Kidney (tissue), 14 donors: ENCODE measurements around the gene LIPH. TPM values are rescaled to one million over a fixed set of nuclear protein-coding genes. Genes with fewer than 3 reads are reported as not detected.

Experiments
- DNase-seq, 5 donors: peaks; one replicate each; pipeline ENCODE4 v3.0.0-alpha.2; 2013 to 2020
- FAIRE-seq: peaks from 2 replicates; lab custom pipeline; 2012; peaks lifted over from hg19 to GRCh38; lab: Jason Lieb, UNC
- H3K27ac ChIP-seq, 2 donors: one replicate each; pipeline ENCODE4 v1.7.0; 2013; ENCODE audit warnings: low read depth in 2 of 2, low read length in 2 of 2, inconsistent platforms in 1 of 2
- H3K27me3 ChIP-seq: one replicate; pipeline ENCODE4 v1.7.1; 2013; ENCODE audit warnings: low read length, inconsistent platforms; ENCODE audit not compliant: control insufficient read depth, insufficient read depth
- H3K36me3 ChIP-seq, 3 donors: one replicate each; pipeline versions ENCODE4 v1.7.0 to v1.7.1; 2013; ENCODE audit warnings: low read length in 3 of 3, control low read depth in 1 of 3, inconsistent platforms in 1 of 3; ENCODE audit not compliant: insufficient read depth in 3 of 3, control insufficient read depth in 2 of 3
- H3K4me1 ChIP-seq, 3 donors: one replicate each; pipeline versions ENCODE4 v1.7.0 to v1.7.1; 2013; ENCODE audit warnings: low read length in 3 of 3, inconsistent platforms in 1 of 3, low read depth in 1 of 3; ENCODE audit not compliant: control insufficient read depth in 2 of 3, insufficient read depth in 2 of 3
- H3K4me3 ChIP-seq, 3 donors: one replicate each; pipeline versions ENCODE4 v1.7.0 to v1.8.1; 2013; ENCODE audit warnings: low read length in 3 of 3, control low read depth in 1 of 3, inconsistent platforms in 1 of 3
- H3K9ac ChIP-seq, 3 donors: one replicate each; pipeline versions ENCODE4 v1.7.0 to v1.7.1; 2013; ENCODE audit warnings: low read length in 3 of 3, control low read depth in 1 of 3, inconsistent platforms in 1 of 3
- H3K9me3 ChIP-seq, 3 donors: one replicate each; pipeline versions ENCODE4 v1.7.0 to v1.7.1; 2013; ENCODE audit warnings: low read length in 3 of 3, control low read depth in 1 of 3, inconsistent platforms in 1 of 3; ENCODE audit not compliant: control insufficient read depth in 2 of 3, insufficient read depth in 1 of 3
- intact Hi-C: fragments of 100-400 bp; cut with DNase I; formaldehyde crosslinking; loops from one replicate; pipeline ENCODE4 v1.11.1; 2022
- polyA plus RNA-seq: library from polyadenylated mRNA; stranded (reverse); fragments of 350-450 nt; fragmentation: Illumina TruSeq; extraction: RNeasy Lipid Tissue Mini Kit (QIAGEN cat#74804); gene quantifications from one replicate; pipeline ENCODE4 v1.2.3, GENCODE V29; 2014; ENCODE audit warnings: low read depth, low replicate concordance; ENCODE audit not compliant: insufficient read depth
- total RNA-seq: library from RNA; stranded (reverse); fragmentation: NEBNext Ultra II Directional; extraction: Animal tissue kit (Norgen Biotek cat#: 25700); gene quantifications from one replicate; pipeline ENCODE4 v1.2.1, GENCODE V29; 2021
- TF ChIP-seq, protein P1 (sequence below): IDR thresholded peaks from 3 replicates; pipeline ENCODE4 v1.5.1; 2012; ENCODE audit warnings: mild to moderate bottlenecking, moderate library complexity, borderline replicate concordance; ENCODE audit not compliant: insufficient read depth; ENCODE audit errors: extremely low read depth
- donor health status: control.
- donor health status: control.
- donor health status: control.
- donor health status: control.
- donor health status: control.
- donor health status: DM: yes; HTN: yes; CAD: no.
- donor health status: Normal renal cell carcinoma (clear cell type).

LIPH gene
- total and polyA plus RNA-seq, 2 donors from 2014 or later, result 3.2 to 14.7 TPM

DNA sequence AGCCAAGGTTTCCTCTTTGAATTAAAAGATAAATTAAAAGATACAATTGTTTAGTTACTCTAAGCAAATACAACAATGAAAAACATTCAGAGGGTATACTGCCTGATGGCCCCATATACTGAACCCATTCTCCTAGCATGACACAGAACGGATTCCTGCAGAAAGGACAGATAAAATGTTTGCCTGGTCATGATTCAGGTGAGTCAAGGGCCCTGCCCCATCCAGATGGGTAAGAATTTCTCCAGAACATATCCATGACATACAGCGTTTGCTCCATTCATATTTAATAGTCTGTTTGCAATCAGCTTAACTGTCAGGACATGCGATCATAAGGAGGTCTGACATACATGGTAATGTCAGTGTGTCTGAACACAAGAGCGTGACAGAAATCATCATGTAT, 62.1 kb downstream of the LIPH start:
- H3K9ac ChIP-seq, result no peak overlapping the region
- TF ChIP-seq, protein P1, sequence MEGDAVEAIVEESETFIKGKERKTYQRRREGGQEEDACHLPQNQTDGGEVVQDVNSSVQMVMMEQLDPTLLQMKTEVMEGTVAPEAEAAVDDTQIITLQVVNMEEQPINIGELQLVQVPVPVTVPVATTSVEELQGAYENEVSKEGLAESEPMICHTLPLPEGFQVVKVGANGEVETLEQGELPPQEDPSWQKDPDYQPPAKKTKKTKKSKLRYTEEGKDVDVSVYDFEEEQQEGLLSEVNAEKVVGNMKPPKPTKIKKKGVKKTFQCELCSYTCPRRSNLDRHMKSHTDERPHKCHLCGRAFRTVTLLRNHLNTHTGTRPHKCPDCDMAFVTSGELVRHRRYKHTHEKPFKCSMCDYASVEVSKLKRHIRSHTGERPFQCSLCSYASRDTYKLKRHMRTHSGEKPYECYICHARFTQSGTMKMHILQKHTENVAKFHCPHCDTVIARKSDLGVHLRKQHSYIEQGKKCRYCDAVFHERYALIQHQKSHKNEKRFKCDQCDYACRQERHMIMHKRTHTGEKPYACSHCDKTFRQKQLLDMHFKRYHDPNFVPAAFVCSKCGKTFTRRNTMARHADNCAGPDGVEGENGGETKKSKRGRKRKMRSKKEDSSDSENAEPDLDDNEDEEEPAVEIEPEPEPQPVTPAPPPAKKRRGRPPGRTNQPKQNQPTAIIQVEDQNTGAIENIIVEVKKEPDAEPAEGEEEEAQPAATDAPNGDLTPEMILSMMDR, result no peak
- H3K27ac ChIP-seq, result no peak overlapping the region
- DNase-seq (no peak), FAIRE-seq (no peak)
- peaks cover 6 to 35% (median 29%) of the 10 kb centered on the region in 3 donors for H3K36me3 ChIP-seq
- intact Hi-C loops, result no loop called here
- no peaks in the 10 kb centered on the region for H3K9me3 ChIP-seq
- no peaks in the 10 kb centered on the region for H3K27me3 ChIP-seq
- H3K4me3 ChIP-seq, result no peak overlapping the region
- H3K4me1 ChIP-seq, result no peaks in the 10 kb centered on the region

- no peaks in the 10 kb centered on the region for H3K9me3 ChIP-seq
- peaks cover 6 to 27% (median 23%) of the 10 kb centered on the region in 3 donors for H3K36me3 ChIP-seq
- intact Hi-C loops, result no loop called here
- no peak for FAIRE-seq
- no peak for DNase-seq
- no peak overlapping the region for H3K9ac ChIP-seq
- no peaks in the 10 kb centered on the region for H3K4me1 ChIP-seq
- H3K4me3 ChIP-seq, result no peak overlapping the region
- TF ChIP-seq, protein P1, result no peak
- H3K27ac ChIP-seq, result no peak overlapping the region
- no peaks in the 10 kb centered on the region for H3K27me3 ChIP-seq
Observed at GRCh38 chr3:185489462-185489861, 62.9 kb downstream of the LIPH start.

- Histone ChIP-seq H3K4me3 (no peak overlapping the region), H3K4me1 (no peaks in the 10 kb centered on the region), H3K27me3 (no peaks in the 10 kb centered on the region), H3K9me3 (no peaks in the 10 kb centered on the region), H3K27ac (no peak overlapping the region), H3K36me3 (peaks cover 6 to 18% (median 17%) of the 10 kb centered on the region in 3 donors), H3K9ac (no peak overlapping the region)
- DNase-seq (no peak), FAIRE-seq (no peak)
- TF ChIP-seq, protein P1, result no peak
- intact Hi-C loops, result no loop called here
Observed at GRCh38 chr3:185488465-185488864, 63.9 kb downstream of the LIPH start.

DNA sequence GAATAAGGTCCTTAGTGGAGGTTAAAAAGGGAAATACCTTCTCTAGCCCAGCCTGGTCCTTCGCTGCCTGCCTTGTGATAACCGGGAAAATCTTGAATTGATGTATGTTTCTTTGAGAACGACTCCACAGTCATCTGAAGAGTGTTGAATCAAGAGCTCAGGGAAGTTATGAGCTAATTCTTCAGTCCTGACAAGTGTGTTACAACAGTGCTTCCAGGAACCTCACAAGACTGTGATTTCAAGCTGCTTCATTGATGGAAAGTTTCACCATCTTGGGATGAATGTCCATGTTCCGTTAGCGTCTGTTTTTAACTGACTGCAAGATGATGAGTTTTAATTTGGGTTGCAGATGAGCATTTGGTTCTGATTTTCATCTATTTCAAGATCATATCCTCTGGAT, 66.0 kb downstream of the LIPH start:
- TF ChIP-seq, protein P1, result no peak
- Histone ChIP-seq H3K9ac (no peak overlapping the region), H3K4me1 (no peaks in the 10 kb centered on the region), H3K4me3 (no peak overlapping the region), H3K27me3 (no peaks in the 10 kb centered on the region), H3K9me3 (no peaks in the 10 kb centered on the region), H3K27ac (no peak overlapping the region), H3K36me3 (peaks cover 3 to 14% (median 12%) of the 10 kb centered on the region in 3 donors)
- FAIRE-seq, result no peak
- intact Hi-C loops, result no loop called here
- no peak for DNase-seq
